ENCODE measurements around the gene PLD5.

The PLD5 gene

GRCh38 chr1:242189591-242189990 lies 334.9 kb downstream of the PLD5 start:
- no peak overlapping the region for H4K91ac ChIP-seq (ENCODE audit: low read length)
- no peak for DNase-seq
- no peak overlapping the region for H3K14ac ChIP-seq (ENCODE audit: low read length in 2 of 2)
- no peak overlapping the region for H2BK12ac ChIP-seq (ENCODE audit: low read length in 2 of 2)
- no peak overlapping the region for H4K8ac ChIP-seq (ENCODE audit: low read length)
- H2AFZ ChIP-seq (ENCODE audit: low read depth, low read length), result no peak overlapping the region
- H3K23ac ChIP-seq (ENCODE audit: low read length in 2 of 2), result no peak overlapping the region
- no peaks in the 10 kb centered on the region for H3K9me3 ChIP-seq (ENCODE audit: control insufficient read depth, low read length)
- no peaks in the 10 kb centered on the region for H3K36me3 ChIP-seq (ENCODE audit: control insufficient read depth in 1 of 2, insufficient read depth in 2 of 2, low read depth in 1 of 2, low read length in 2 of 2)
- no peak overlapping the region for H3K9ac ChIP-seq (ENCODE audit: low read length)
- no peak overlapping the region for H2BK5ac ChIP-seq (ENCODE audit: low read depth, low read length, poor library complexity, severe bottlenecking)
- no peak overlapping the region for H3K4me3 ChIP-seq (ENCODE audit: insufficient read depth in 1 of 2, low read depth in 1 of 2, low read length in 2 of 2)
- WGBS, result 72% methylated on average over 2 of the region's 2 CpGs
- H3K4ac ChIP-seq (ENCODE audit: low read depth in 1 of 2, low read length in 2 of 2), result no peak overlapping the region
- H3K27ac ChIP-seq (ENCODE audit: low read length, poor library complexity, severe bottlenecking), result no peak overlapping the region
- H3K27me3 ChIP-seq (ENCODE audit: control insufficient read depth in 1 of 2, insufficient read depth in 1 of 2, low read length in 2 of 2), result no peaks in the 10 kb centered on the region
- H2BK120ac ChIP-seq (ENCODE audit: low read depth, low read length), result no peak overlapping the region
- no peaks in the 10 kb centered on the region for H3K79me1 ChIP-seq (replicated peaks; ENCODE audit: low read length, poor library complexity, severe bottlenecking)
- no peaks in the 10 kb centered on the region for H3K4me1 ChIP-seq (ENCODE audit: control insufficient read depth, insufficient read depth, low read depth, low read length)
- H3K4me2 ChIP-seq (ENCODE audit: low read length, poor library complexity, severe bottlenecking), result no peak overlapping the region
- no peak overlapping the region for H3K18ac ChIP-seq (ENCODE audit: low read depth in 1 of 2, low read length in 2 of 2)
- H2AK5ac ChIP-seq (ENCODE audit: low read length, severe bottlenecking), result no peak overlapping the region
- no peak overlapping the region for H2BK15ac ChIP-seq (ENCODE audit: low read depth, poor library complexity, severe bottlenecking)

GRCh38 chr1:242187816-242188215 lies 336.7 kb downstream of the PLD5 start:
- no peak overlapping the region for H3K4me2 ChIP-seq (ENCODE audit: low read length, poor library complexity, severe bottlenecking)
- H3K27ac ChIP-seq (ENCODE audit: low read length, poor library complexity, severe bottlenecking), result no peak overlapping the region
- no peak overlapping the region for H4K91ac ChIP-seq (ENCODE audit: low read length)
- H3K4me3 ChIP-seq (ENCODE audit: insufficient read depth in 1 of 2, low read depth in 1 of 2, low read length in 2 of 2), result no peak overlapping the region
- H3K9me3 ChIP-seq (ENCODE audit: control insufficient read depth, low read length), result no peaks in the 10 kb centered on the region
- H3K4me1 ChIP-seq (ENCODE audit: control insufficient read depth, insufficient read depth, low read depth, low read length), result no peaks in the 10 kb centered on the region
- H2BK15ac ChIP-seq (ENCODE audit: low read depth, poor library complexity, severe bottlenecking), result no peak overlapping the region
- no peak overlapping the region for H3K23ac ChIP-seq (ENCODE audit: low read length in 2 of 2)
- H3K9ac ChIP-seq (ENCODE audit: low read length), result no peak overlapping the region
- no peak for DNase-seq
- no peak overlapping the region for H2BK120ac ChIP-seq (ENCODE audit: low read depth, low read length)
- no peaks in the 10 kb centered on the region for H3K36me3 ChIP-seq (ENCODE audit: control insufficient read depth in 1 of 2, insufficient read depth in 2 of 2, low read depth in 1 of 2, low read length in 2 of 2)
- H3K18ac ChIP-seq (ENCODE audit: low read depth in 1 of 2, low read length in 2 of 2), result no peak overlapping the region
- H3K27me3 ChIP-seq (ENCODE audit: control insufficient read depth in 1 of 2, insufficient read depth in 1 of 2, low read length in 2 of 2), result no peaks in the 10 kb centered on the region
- H4K8ac ChIP-seq (ENCODE audit: low read length), result no peak overlapping the region
- no peaks in the 10 kb centered on the region for H3K79me1 ChIP-seq (replicated peaks; ENCODE audit: low read length, poor library complexity, severe bottlenecking)
- no peak overlapping the region for H2BK12ac ChIP-seq (ENCODE audit: low read length in 2 of 2)
- no peak overlapping the region for H2AFZ ChIP-seq (ENCODE audit: low read depth, low read length)
- H3K14ac ChIP-seq (ENCODE audit: low read length in 2 of 2), result no peak overlapping the region
- no peak overlapping the region for H2AK5ac ChIP-seq (ENCODE audit: low read length, severe bottlenecking)
- H2BK5ac ChIP-seq (ENCODE audit: low read depth, low read length, poor library complexity, severe bottlenecking), result no peak overlapping the region
- WGBS, result 70% methylated on average over 5 of the region's 5 CpGs
- no peak overlapping the region for H3K4ac ChIP-seq (ENCODE audit: low read depth in 1 of 2, low read length in 2 of 2)

- no peak overlapping the region for H3K4me3 ChIP-seq (ENCODE audit: insufficient read depth in 1 of 2, low read depth in 1 of 2, low read length in 2 of 2)
- H2AFZ ChIP-seq (ENCODE audit: low read depth, low read length), result no peak overlapping the region
- H2BK12ac ChIP-seq (ENCODE audit: low read length in 2 of 2), result no peak overlapping the region
- H2BK15ac ChIP-seq (ENCODE audit: low read depth, poor library complexity, severe bottlenecking), result no peak overlapping the region
- H4K8ac ChIP-seq (ENCODE audit: low read length), result no peak overlapping the region
- no peak overlapping the region for H2BK5ac ChIP-seq (ENCODE audit: low read depth, low read length, poor library complexity, severe bottlenecking)
- H3K9ac ChIP-seq (ENCODE audit: low read length), result no peak overlapping the region
- no peak overlapping the region for H3K4ac ChIP-seq (ENCODE audit: low read depth in 1 of 2, low read length in 2 of 2)
- H4K91ac ChIP-seq (ENCODE audit: low read length), result no peak overlapping the region
- no peak overlapping the region for H2AK5ac ChIP-seq (ENCODE audit: low read length, severe bottlenecking)
- DNase-seq, result no peak
- no peaks in the 10 kb centered on the region for H3K27me3 ChIP-seq (ENCODE audit: control insufficient read depth in 1 of 2, insufficient read depth in 1 of 2, low read length in 2 of 2)
- no peak overlapping the region for H3K27ac ChIP-seq (ENCODE audit: low read length, poor library complexity, severe bottlenecking)
- no peak overlapping the region for H2BK120ac ChIP-seq (ENCODE audit: low read depth, low read length)
- no peak overlapping the region for H3K18ac ChIP-seq (ENCODE audit: low read depth in 1 of 2, low read length in 2 of 2)
- no peaks in the 10 kb centered on the region for H3K36me3 ChIP-seq (ENCODE audit: control insufficient read depth in 1 of 2, insufficient read depth in 2 of 2, low read depth in 1 of 2, low read length in 2 of 2)
- H3K4me1 ChIP-seq (ENCODE audit: control insufficient read depth, insufficient read depth, low read depth, low read length), result no peaks in the 10 kb centered on the region
- no peak overlapping the region for H3K14ac ChIP-seq (ENCODE audit: low read length in 2 of 2)
- no CpG with 5 or more reads among the region's 1 CpG for WGBS
- no peaks in the 10 kb centered on the region for H3K79me1 ChIP-seq (replicated peaks; ENCODE audit: low read length, poor library complexity, severe bottlenecking)
- no peak overlapping the region for H3K4me2 ChIP-seq (ENCODE audit: low read length, poor library complexity, severe bottlenecking)
- H3K23ac ChIP-seq (ENCODE audit: low read length in 2 of 2), result no peak overlapping the region
- H3K9me3 ChIP-seq (ENCODE audit: control insufficient read depth, low read length), result no peaks in the 10 kb centered on the region
These were observed 337.3 kb downstream of the PLD5 start for GRCh38 chr1:242187171-242187570.

GRCh38 chr1:242185731-242186130 lies 338.8 kb downstream of the PLD5 start:
- H4K8ac ChIP-seq (ENCODE audit: low read length), result no peak overlapping the region
- no peak overlapping the region for H3K23ac ChIP-seq (ENCODE audit: low read length in 2 of 2)
- no peak overlapping the region for H3K9ac ChIP-seq (ENCODE audit: low read length)
- H3K4me3 ChIP-seq (ENCODE audit: insufficient read depth in 1 of 2, low read depth in 1 of 2, low read length in 2 of 2), result no peak overlapping the region
- H3K4me1 ChIP-seq (ENCODE audit: control insufficient read depth, insufficient read depth, low read depth, low read length), result no peaks in the 10 kb centered on the region
- no peak for DNase-seq
- H2BK12ac ChIP-seq (ENCODE audit: low read length in 2 of 2), result no peak overlapping the region
- no peak overlapping the region for H2AFZ ChIP-seq (ENCODE audit: low read depth, low read length)
- H2BK5ac ChIP-seq (ENCODE audit: low read depth, low read length, poor library complexity, severe bottlenecking), result no peak overlapping the region
- H3K14ac ChIP-seq (ENCODE audit: low read length in 2 of 2), result no peak overlapping the region
- H4K91ac ChIP-seq (ENCODE audit: low read length), result no peak overlapping the region
- no peaks in the 10 kb centered on the region for H3K36me3 ChIP-seq (ENCODE audit: control insufficient read depth in 1 of 2, insufficient read depth in 2 of 2, low read depth in 1 of 2, low read length in 2 of 2)
- no peak overlapping the region for H2BK15ac ChIP-seq (ENCODE audit: low read depth, poor library complexity, severe bottlenecking)
- WGBS, result 85% methylated on average over 2 of the region's 3 CpGs
- H2BK120ac ChIP-seq (ENCODE audit: low read depth, low read length), result no peak overlapping the region
- no peaks in the 10 kb centered on the region for H3K27me3 ChIP-seq (ENCODE audit: control insufficient read depth in 1 of 2, insufficient read depth in 1 of 2, low read length in 2 of 2)
- no peak overlapping the region for H2AK5ac ChIP-seq (ENCODE audit: low read length, severe bottlenecking)
- H3K4ac ChIP-seq (ENCODE audit: low read depth in 1 of 2, low read length in 2 of 2), result no peak overlapping the region
- H3K9me3 ChIP-seq (ENCODE audit: control insufficient read depth, low read length), result no peaks in the 10 kb centered on the region
- H3K4me2 ChIP-seq (ENCODE audit: low read length, poor library complexity, severe bottlenecking), result no peak overlapping the region
- H3K27ac ChIP-seq (ENCODE audit: low read length, poor library complexity, severe bottlenecking), result no peak overlapping the region
- H3K79me1 ChIP-seq (replicated peaks; ENCODE audit: low read length, poor library complexity, severe bottlenecking), result no peaks in the 10 kb centered on the region
- no peak overlapping the region for H3K18ac ChIP-seq (ENCODE audit: low read depth in 1 of 2, low read length in 2 of 2)

Measured in mesenchymal stem cell (in vitro differentiated cells and primary cell).